GM12878 (cell line): ENCODE measurements around the gene DDR2. TPM values are rescaled to one million over a fixed set of nuclear protein-coding genes. Genes with fewer than 3 reads are reported as not detected.

ENCODE experiments used
- ATAC-seq: fragments of 200-7000 bp; cut with Tn5 transposase; 3 replicates; pipeline ENCODE4 v1.9.1; 2020; ENCODE audit warnings: mild to moderate bottlenecking, moderate library complexity
- BruUV-seq: library from RNA; stranded (reverse); fragments of 400-500 nt; replicated peaks from 2 replicates; lab custom pipeline; 2021; lab: Mats Ljungman, UMichigan
- CTCF ChIA-PET: fragments of 300-600 bp; sonication (Branson Sonifier 250); formaldehyde crosslinking; extraction: SDS; loops from one replicate; lab custom pipeline; 2021; ENCODE audit warnings: inconsistent platforms; lab: Yijun Ruan, JAX
- POLR2A ChIA-PET: fragments of 350-600 bp; formaldehyde crosslinking; extraction: SDS; loops from one replicate; lab custom pipeline; 2021; ENCODE audit warnings: inconsistent platforms; lab: Charles Lee
- RAD21 ChIA-PET: fragments of 300-600 bp; sonication (Branson Sonifier 250); formaldehyde crosslinking; loops from one replicate; lab custom pipeline; 2023; ENCODE audit warnings: antibody characterized with exemption; ENCODE audit not compliant: unreplicated experiment; lab: Charles Lee
- SMC1A ChIA-PET: fragments of 300-600 bp; sonication (Branson Sonifier 250); formaldehyde crosslinking; loops from one replicate; lab custom pipeline; 2023; ENCODE audit not compliant: unreplicated experiment, uncharacterized antibody; lab: Charles Lee
- DNase-seq: peaks from one replicate; pipeline ENCODE4 v3.0.0-alpha.2; 2011; ENCODE audit warnings: low read depth, low spot score
- FAIRE-seq: peaks from 3 replicates; lab custom pipeline; 2011; peaks lifted over from hg19 to GRCh38; lab: Jason Lieb, UNC
- H2AFZ ChIP-seq: 2 replicates; pipeline ENCODE4 v1.6.0; 2011; ENCODE audit warnings: low read depth, low read length, control low read depth; ENCODE audit not compliant: control insufficient read depth
- H3K27ac ChIP-seq: 2 replicates; pipeline ENCODE4 v1.5.1; 2011; ENCODE audit warnings: control low read depth; ENCODE audit not compliant: control insufficient read depth, insufficient read depth
- H3K27me3 ChIP-seq, 2 experiments: replicated peaks in 1 of 2; 2 replicates each; pipeline versions ENCODE4 v1.6.0 to v1.6.1; 2011; ENCODE audit warnings: low read length in 1 of 2; ENCODE audit not compliant: control insufficient read depth in 2 of 2, insufficient read depth in 2 of 2
- H3K36me3 ChIP-seq, 2 experiments: 2 replicates each; pipeline ENCODE4 v1.5.1; 2011; ENCODE audit warnings: low read length in 1 of 2; ENCODE audit not compliant: control insufficient read depth in 2 of 2, insufficient read depth in 2 of 2
- H3K4me1 ChIP-seq: 2 replicates; pipeline ENCODE4 v1.6.1; 2011; ENCODE audit warnings: mild to moderate bottlenecking, low read length, moderate library complexity, mixed read lengths; ENCODE audit not compliant: control insufficient read depth, insufficient read depth
- H3K4me2 ChIP-seq: 2 replicates; pipeline ENCODE4 v1.6.0; 2011; ENCODE audit warnings: control low read depth; ENCODE audit not compliant: control insufficient read depth, insufficient read depth
- H3K4me3 ChIP-seq: fragments of 200-600 bp; sonication (generic); 2 replicates; pipeline ENCODE4 v1.5.1; 2016
- H3K79me2 ChIP-seq: 2 replicates; pipeline ENCODE4 v1.6.0; 2011; ENCODE audit warnings: low read length; ENCODE audit not compliant: control insufficient read depth, insufficient read depth
- H3K9ac ChIP-seq: 2 replicates; pipeline ENCODE4 v1.8.0; 2011; ENCODE audit warnings: low read length, control low read depth, mixed read lengths; ENCODE audit not compliant: control insufficient read depth, insufficient read depth
- H3K9me3 ChIP-seq: replicated peaks from 3 replicates; pipeline ENCODE4 v1.5.1; 2011; ENCODE audit warnings: mild to moderate bottlenecking, low read length; ENCODE audit not compliant: control insufficient read depth, insufficient read depth
- H4K20me1 ChIP-seq: 2 replicates; pipeline ENCODE4 v1.6.0; 2011; ENCODE audit not compliant: control insufficient read depth, insufficient read depth
- BCLAF1 ChIP-seq: fragments of 450-650 bp; IDR thresholded peaks from 2 replicates; pipeline ENCODE4 v1.6.1; 2017; ENCODE audit warnings: antibody characterized with exemption, mild to moderate bottlenecking, moderate library complexity
- CHD4 ChIP-seq: fragments of 200-600 bp; sonication (generic); IDR thresholded peaks from 2 replicates; pipeline ENCODE4 v1.6.1; 2016; ENCODE audit warnings: mild to moderate bottlenecking
- DPF2 ChIP-seq: fragments of 450-650 bp; IDR thresholded peaks from 2 replicates; pipeline ENCODE4 v1.6.1; 2017; ENCODE audit warnings: mild to moderate bottlenecking
- MEF2A ChIP-seq: IDR thresholded peaks from 2 replicates; pipeline ENCODE4 v1.6.1; 2011; ENCODE audit warnings: low read depth, mild to moderate bottlenecking, low read length, moderate library complexity; ENCODE audit not compliant: insufficient read depth
- NR2C1 ChIP-seq: fragments of 450-650 bp; IDR thresholded peaks from 2 replicates; pipeline ENCODE4 v1.6.1; 2017; ENCODE audit warnings: antibody characterized with exemption, mild to moderate bottlenecking, moderate library complexity
- PAX5 ChIP-seq: IDR thresholded peaks from 2 replicates; pipeline ENCODE4 v1.6.1; 2011; ENCODE audit warnings: low read depth, low read length, borderline replicate concordance
- POLR2AphosphoS5 ChIP-seq: IDR thresholded peaks from 2 replicates; pipeline ENCODE4 v1.6.1; 2011; ENCODE audit warnings: mild to moderate bottlenecking, low read length, inconsistent platforms
- RBBP5 ChIP-seq: fragments of 200-600 bp; sonication (generic); conservative IDR thresholded peaks from 2 replicates; pipeline ENCODE4 v1.6.1; 2016
- SIN3A ChIP-seq: IDR thresholded peaks from 2 replicates; pipeline ENCODE4 v1.6.1; 2012; ENCODE audit warnings: low read depth, low read length, improper control_type of control experiment
- TAF1 ChIP-seq: IDR thresholded peaks from 2 replicates; pipeline ENCODE4 v1.6.1; 2011; ENCODE audit warnings: mild to moderate bottlenecking, low read depth, low read length, borderline replicate concordance
- ZNF622 ChIP-seq: fragments of 450-650 bp; IDR thresholded peaks from 2 replicates; pipeline ENCODE4 v1.6.1; 2017; ENCODE audit warnings: mild to moderate bottlenecking, inconsistent platforms
- WGBS: methylation state at CpG from one replicate; pipeline ENCODE4 v1.1.6; 2016; ENCODE audit warnings: low lambda C conversion rate; ENCODE audit not compliant: insufficient replicate concordance, insufficient coverage; ENCODE audit errors: missing lambda C conversion rate; 5-methylcytosine and 5-hydroxymethylcytosine counted together
- in situ Hi-C: fragments of 300-500 bp; cut with MboI; formaldehyde crosslinking; loops from 9 replicates; pipeline ENCODE4 v1.14.3; 2018; ENCODE audit warnings: mixed read lengths
- intact Hi-C: fragments of 100-400 bp; cut with micrococcal nuclease; formaldehyde crosslinking; loops from one replicate; pipeline ENCODE4 v1.14.2; 2022; ENCODE audit not compliant: unreplicated experiment
- polyA plus RNA-seq, 11 experiments: library from polyadenylated mRNA; depleted of rRNA in 4 of 11; unstranded in 6 of 11; stranded (reverse) in 5 of 11; fragments of >200 nt; fragmentation: Nextera tagmentation in 4 of 11; fragmentation: Illumina TruSeq in 1 of 11; extraction: Ambion mirVana in 4 of 11; extraction: Trizol in 1 of 11; gene quantifications; 1 replicate in 1 of 11; 2 replicates in 10 of 11; pipeline versions ENCODE4 v1.2.1 to v1.2.3, GENCODE V29; 2011 to 2016; ENCODE audit warnings: inconsistent platforms in 2 of 11, missing spikeins in 2 of 11, low read depth in 1 of 11
- total RNA-seq, 4 experiments: library from RNA; depleted of rRNA in 3 of 4; stranded (reverse); fragments of >200 nt in 3 of 4; fragmentation: Illumina TruSeq in 1 of 4; extraction: Trizol in 1 of 4; gene quantifications; 2 replicates each; pipeline versions ENCODE4 v1.2.1 to v1.2.3, GENCODE V29; 2013 to 2021

DDR2 gene
- total and polyA plus RNA-seq, 10 of the 15 experiments (the other 5 are each of a cell fraction or from before 2014, with no cell fraction given), result 1.9 to 8.8 (median 5.5) TPM

GRCh38 chr1:162689745-162690671 lies 57.7 kb downstream of the DDR2 start:
- Histone ChIP-seq H2AFZ (no peak overlapping the region), H3K4me2 (no peak overlapping the region)
- TF ChIP-seq BCLAF1 (no peak), ZNF622 (no peak), NR2C1 (no peak), CHD4 (no peak), RBBP5 (no peak), SIN3A (no peak), PAX5 (no peak), POLR2AphosphoS5 (no peak), MEF2A (no peak), DPF2 (no peak), TAF1 (no peak)

More at GRCh38 chr1:162689745-162690671, 57.7 kb downstream of the DDR2 start:
- H3K79me2 ChIP-seq, result no peaks in the 10 kb centered on the region
- H3K27ac ChIP-seq, result no peak overlapping the region
- intact Hi-C loops, result no loop called here
- CTCF ChIA-PET, result interaction anchor here (1.2 to 2.1 kb wide), 3 partner anchors 9 to 77 kb away, joined by 3 to 9 read pairs (median 9); no protein-coding TSS in a partner anchor
- no peaks in the 10 kb centered on the region for H3K4me1 ChIP-seq
- peak; percentile 27; the same call in 2 of the 3 replicates for ATAC-seq
- no peaks in the 10 kb centered on the region for H3K9me3 ChIP-seq
- H3K9ac ChIP-seq, result no peak overlapping the region
- POLR2A ChIA-PET, result interaction anchor here (0.7 to 1.8 kb wide), 2 partner anchors 58 to 320 kb away, joined by 4 to 10 read pairs; partner anchors contain the start of gene DDR2
- WGBS, result 25% methylated on average over 5 of the region's 5 CpGs
- H3K27me3 ChIP-seq, result no peaks in the 10 kb centered on the region
- SMC1A ChIA-PET, result interaction anchor here (0.7 to 6.1 kb wide), 7 partner anchors 11 to 59 kb away, joined by 3 to 41 read pairs (median 9); partner anchors contain the start of gene DDR2
- no peak for FAIRE-seq
- no peaks in the 10 kb centered on the region for H4K20me1 ChIP-seq
- no peaks in the 10 kb centered on the region for H3K36me3 ChIP-seq
- BruUV-seq, result no TSS peak
- no peak for DNase-seq
- RAD21 ChIA-PET, result interaction anchor here (0.9 to 1.7 kb wide), 5 partner anchors 12 to 112 kb away, joined by 3 to 4 read pairs (median 3); no protein-coding TSS in a partner anchor
- H3K4me3 ChIP-seq, result no peak overlapping the region
- in situ Hi-C loops, result no loop called here
